Measurements from ENCODE around the gene GPR146. TPM values are rescaled to one million over a fixed set of nuclear protein-coding genes. Genes with fewer than 3 reads are reported as not detected.

GPR146 gene
- total RNA-seq, 1 experiment from 2014 or later: 0.92 TPM

GRCh38 chr7:1098243-1099153 is 54.2 kb downstream of the GPR146 start:
- no peak overlapping the region for H3K4me3 Mint-ChIP-seq
- no peaks in the 10 kb centered on the region for H3K4me1 Mint-ChIP-seq
- H3K27ac Mint-ChIP-seq: no peak overlapping the region

GRCh38 chr7:1099154-1099542 is 54.8 kb downstream of the GPR146 start:
- no peak for ATAC-seq
- Mint-ChIP-seq H3K27ac (peak overlapping the region; percentile 68), H3K4me1 (no peaks in the 10 kb centered on the region), H3K27me3 (ENCODE audit: low read depth) (no peaks in the 10 kb centered on the region), H3K9me3 (peaks cover 8% of the 10 kb centered on the region), H3K4me3 (no peak overlapping the region), H3K36me3 (peaks cover 16% of the 10 kb centered on the region)
- no peak for DNase-seq (ENCODE audit: low spot score)
- CTCF ChIA-PET: interaction anchor here (1.0 to 1.5 kb wide), 2 partner anchors 24 to 106 kb away, joined by 3 to 7 read pairs; no protein-coding TSS in a partner anchor
- POLR2A ChIA-PET: no interaction called here
- TF ChIP-seq EMX1 (CRISPR knock-in tag; IDR thresholded peaks at IDR 0.05): no peak
- no peak for TF ChIP-seq ATF2 (CRISPR knock-in tag; IDR thresholded peaks at IDR 0.05; ENCODE audit: borderline replicate concordance, low read depth)
- no peak for TF ChIP-seq GTF2I (CRISPR knock-in tag; conservative IDR thresholded peaks at IDR 0.05)
- TF ChIP-seq OVOL2 (CRISPR knock-in tag; IDR thresholded peaks at IDR 0.05; ENCODE audit: borderline replicate concordance): no peak
- no peak for TF ChIP-seq ZNF138 (CRISPR knock-in tag; conservative IDR thresholded peaks at IDR 0.05)
- TF ChIP-seq AR (CRISPR knock-in tag; IDR thresholded peaks at IDR 0.05): no peak
- TF ChIP-seq ZNF317 (CRISPR knock-in tag; IDR thresholded peaks at IDR 0.05; ENCODE audit: borderline replicate concordance, low read depth): no peak
- no peak for TF ChIP-seq ZNF219 (CRISPR knock-in tag; IDR thresholded peaks at IDR 0.05; ENCODE audit: borderline replicate concordance)
- no peak for TF ChIP-seq ERG (CRISPR knock-in tag; IDR thresholded peaks at IDR 0.05)
- TF ChIP-seq HMGXB4 (CRISPR knock-in tag; IDR thresholded peaks at IDR 0.05): no peak

More at GRCh38 chr7:1098243-1099153, 54.2 kb downstream of the GPR146 start:
- Mint-ChIP-seq H3K27me3 (ENCODE audit: low read depth) (no peaks in the 10 kb centered on the region), H3K36me3 (peaks cover 16% of the 10 kb centered on the region), H3K9me3 (peaks cover 8% of the 10 kb centered on the region)
- DNase-seq (ENCODE audit: low spot score) (no peak), ATAC-seq (no peak)
- TF ChIP-seq TEAD1 (CRISPR knock-in tag; IDR thresholded peaks at IDR 0.05) (no peak), MAX (CRISPR knock-in tag; IDR thresholded peaks at IDR 0.05) (no peak), FOXJ3 (CRISPR knock-in tag; IDR thresholded peaks at IDR 0.05; ENCODE audit: borderline replicate concordance) (no peak), MYBL2 (CRISPR knock-in tag; IDR thresholded peaks at IDR 0.05) (no peak), ESRRA (CRISPR knock-in tag; IDR thresholded peaks at IDR 0.05; ENCODE audit: borderline replicate concordance) (no peak), TP53 (CRISPR knock-in tag; IDR thresholded peaks at IDR 0.05) (no peak), ZNF532 (CRISPR knock-in tag; IDR thresholded peaks at IDR 0.05; ENCODE audit: borderline replicate concordance) (no peak), ZNF317 (CRISPR knock-in tag; IDR thresholded peaks at IDR 0.05; ENCODE audit: borderline replicate concordance, low read depth) (no peak), ZNF396 (CRISPR knock-in tag; IDR thresholded peaks at IDR 0.05; ENCODE audit: borderline replicate concordance) (no peak), FOXK1 (CRISPR knock-in tag; IDR thresholded peaks at IDR 0.05) (no peak), CBFB (CRISPR knock-in tag; IDR thresholded peaks at IDR 0.05; ENCODE audit: low read depth) (no peak), TCF7 (CRISPR knock-in tag; IDR thresholded peaks at IDR 0.05; ENCODE audit: low read depth) (no peak), ZNF219 (CRISPR knock-in tag; IDR thresholded peaks at IDR 0.05; ENCODE audit: borderline replicate concordance) (no peak), ZNF138 (CRISPR knock-in tag; conservative IDR thresholded peaks at IDR 0.05) (no peak)
- CTCF ChIA-PET: interaction anchor here (1.0 to 1.5 kb wide), 2 partner anchors 25 to 105 kb away, joined by 3 to 7 read pairs; no protein-coding TSS in a partner anchor
- POLR2A ChIA-PET: no interaction called here
